ENCODE results near the gene GRXCR2.
A peak's percentile ranks its signal among the peaks of the same experiment; 100 is the strongest.

Gene GRXCR2

DNA sequence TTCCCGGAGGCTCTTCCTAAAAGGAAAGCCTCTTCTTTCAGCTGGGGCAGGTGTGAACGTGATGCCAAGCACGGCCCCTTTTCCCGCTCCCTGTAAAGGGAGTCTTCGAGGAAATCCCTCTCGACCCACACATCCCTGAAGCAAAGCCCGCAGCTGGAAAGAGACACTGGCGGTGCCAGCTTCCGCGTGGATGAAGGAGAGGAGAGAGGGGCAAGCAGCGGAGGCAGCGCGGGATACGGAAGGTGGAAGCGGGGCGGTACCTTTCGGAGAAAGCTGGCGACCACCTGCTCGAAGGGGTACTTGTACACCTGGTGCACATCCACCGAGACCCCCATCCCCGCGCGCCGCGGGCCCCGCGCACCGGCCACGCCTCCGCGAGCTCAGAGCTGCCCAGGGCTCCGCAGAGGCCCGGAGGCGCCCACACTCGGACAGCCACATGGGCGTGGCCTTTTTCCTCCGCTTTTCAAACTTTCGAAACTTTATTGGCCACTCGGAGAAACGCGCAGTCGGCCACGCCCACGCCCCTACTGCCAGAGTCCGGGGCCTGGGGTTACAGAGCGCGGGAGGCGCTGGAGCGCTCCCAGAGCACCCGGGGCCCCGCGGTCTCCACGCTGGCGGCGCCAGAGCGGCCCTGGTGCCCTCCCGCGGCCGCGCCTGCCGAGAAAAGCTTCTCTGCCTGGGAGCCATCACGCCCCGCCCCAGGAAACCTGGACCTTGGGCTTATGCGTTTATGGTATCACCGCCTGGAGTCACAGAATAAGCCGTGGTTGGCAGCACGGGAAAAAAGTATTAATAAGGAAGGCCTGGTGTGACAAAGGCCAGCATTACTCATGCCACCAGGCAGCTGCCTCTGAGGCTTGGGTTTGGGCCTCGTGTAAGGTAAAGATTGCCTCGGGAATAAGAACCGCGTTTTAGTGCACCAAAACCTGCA is 37.6 kb downstream of the GRXCR2 start, which contains the start of gene PRELID2:
Gene PRELID2, minus strand, starts transcription at position 426 of the 931 bp plus-strand sequence. Its CDS starts 91 bp downstream, at position 335.
- DNase-seq, result peak in 3 of 4 experiments; percentile 3 to 5 (median 5)

DNA sequence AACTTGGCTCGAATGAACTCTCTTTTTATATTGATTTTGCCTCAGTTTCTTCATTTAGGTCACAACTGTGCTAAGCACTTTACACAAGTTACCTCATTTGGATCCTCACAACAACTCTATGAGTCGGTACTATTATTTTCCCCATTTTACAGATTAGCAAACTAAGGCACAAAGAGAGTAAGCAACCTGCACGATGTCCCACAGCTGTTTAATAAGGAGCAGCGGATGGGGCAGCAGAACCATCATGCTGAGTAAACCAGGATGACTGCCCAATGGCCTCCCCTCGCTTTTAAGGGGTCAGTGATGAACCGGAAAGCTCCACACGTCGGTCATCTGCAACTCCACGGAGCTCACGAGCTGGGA is 38.3 kb downstream of the GRXCR2 start:
- no peak for DNase-seq

DNA sequence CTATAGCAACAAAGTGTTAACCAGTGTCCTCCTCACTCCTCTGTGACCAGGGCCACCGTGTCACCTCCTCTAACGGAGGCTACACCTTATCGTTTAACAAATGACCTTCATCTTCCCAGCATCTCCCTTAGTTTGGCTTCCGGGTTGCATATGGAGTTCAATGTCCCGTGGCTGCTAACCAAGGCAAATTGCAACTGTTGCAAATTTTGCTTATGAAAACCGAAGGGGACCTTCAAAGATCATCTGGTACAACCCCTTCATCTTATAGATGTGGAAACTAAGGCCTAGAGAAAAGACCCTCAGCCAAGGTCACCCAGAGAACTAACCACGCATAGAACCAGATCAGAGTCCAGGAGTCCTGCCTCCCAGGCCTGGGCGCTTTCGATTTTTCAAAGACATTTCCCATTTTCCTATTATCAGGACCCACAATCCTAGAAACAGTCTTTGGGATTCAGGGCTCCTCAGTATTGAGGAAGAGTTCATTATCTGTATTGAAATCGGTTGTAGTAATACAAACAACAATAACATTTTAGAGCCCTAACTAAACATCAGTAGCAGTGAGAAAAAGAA is 39.1 kb downstream of the GRXCR2 start:
- DNase-seq, result no peak

DNA sequence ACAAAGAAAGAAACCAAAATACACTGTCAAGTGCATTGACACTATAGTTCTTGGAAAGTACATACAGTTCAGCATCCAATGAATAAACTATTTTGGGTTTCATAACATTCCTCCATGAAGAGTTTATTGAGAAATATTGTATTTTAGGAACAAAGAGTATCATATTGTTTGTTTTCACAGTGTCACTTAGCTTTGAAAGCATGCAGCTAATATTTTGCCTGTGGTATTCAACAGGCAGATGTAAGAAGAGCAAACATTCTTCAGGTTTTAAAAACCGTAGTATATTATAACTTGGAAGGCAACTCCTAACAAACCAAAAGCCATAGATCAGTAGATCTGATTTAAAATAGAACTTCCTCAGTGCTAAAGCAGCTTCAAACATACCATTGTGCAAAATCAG is 42.2 kb downstream of the GRXCR2 start:
- no peak for DNase-seq

DNA sequence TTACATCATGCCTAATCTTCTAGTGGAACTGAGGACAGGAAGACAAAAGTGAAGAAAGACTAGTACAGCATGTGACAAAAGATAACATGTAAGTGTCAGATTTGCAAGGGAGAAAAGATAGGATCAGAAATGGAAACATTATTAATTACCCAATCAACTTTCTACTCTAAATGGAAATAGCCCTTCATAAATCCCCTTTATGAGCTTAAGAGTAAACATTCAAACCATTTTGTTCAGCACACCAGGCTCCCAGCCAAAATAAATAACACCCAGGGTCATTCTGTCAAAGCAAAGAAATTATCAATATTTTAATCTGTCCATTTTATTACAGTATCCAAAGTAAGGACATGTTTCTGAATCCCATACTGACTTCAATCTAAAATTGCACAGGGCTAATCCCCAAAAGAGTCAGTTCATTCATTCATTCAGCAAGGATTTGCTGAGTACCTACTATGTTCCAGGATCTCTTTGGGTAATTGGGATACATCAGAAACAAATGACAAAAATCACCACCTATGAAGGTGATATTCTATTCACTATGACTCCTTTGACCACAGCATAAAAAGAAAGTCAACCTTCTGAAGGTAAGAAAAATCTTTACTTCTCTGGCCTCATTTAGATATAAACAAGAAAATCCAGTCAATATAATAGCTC is 43.0 kb downstream of the GRXCR2 start:
- DNase-seq, result no peak

DNA sequence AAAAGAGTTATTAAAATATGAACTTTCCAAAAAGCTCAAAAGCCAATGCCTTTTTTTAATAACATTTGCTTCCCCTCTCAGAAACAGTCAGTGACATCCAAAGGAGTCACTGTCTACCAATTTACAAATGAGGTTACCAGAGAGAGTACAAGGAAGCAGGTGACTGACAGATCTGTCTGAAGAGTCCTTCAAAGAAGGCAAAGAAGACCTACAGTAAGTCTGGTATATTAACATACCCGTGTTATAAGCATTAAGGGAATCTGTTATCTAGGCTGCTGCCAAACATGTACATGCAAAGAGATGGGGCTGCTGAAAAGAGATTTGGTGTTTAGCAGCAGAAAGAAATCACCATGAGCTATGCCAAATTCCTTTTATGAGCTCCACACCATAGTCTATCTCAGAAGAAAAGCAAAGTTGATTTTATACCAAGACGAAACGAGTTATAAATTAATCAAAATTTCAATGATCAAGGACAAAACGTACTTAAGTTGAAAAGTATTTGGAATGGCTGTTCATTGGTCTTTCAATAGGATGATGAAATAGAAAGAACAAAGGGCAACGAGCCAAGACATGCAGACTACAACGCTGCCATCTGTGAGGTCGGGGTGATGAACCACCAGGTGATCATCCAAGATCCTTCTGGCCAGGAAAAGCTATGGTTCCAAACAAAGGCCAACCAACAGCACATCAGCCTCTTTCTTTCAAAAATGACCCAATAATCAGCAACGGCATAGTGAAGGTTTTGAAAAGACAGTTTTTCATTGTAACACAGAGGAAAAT is 45.7 kb downstream of the GRXCR2 start:
- DNase-seq, result no peak

DNA sequence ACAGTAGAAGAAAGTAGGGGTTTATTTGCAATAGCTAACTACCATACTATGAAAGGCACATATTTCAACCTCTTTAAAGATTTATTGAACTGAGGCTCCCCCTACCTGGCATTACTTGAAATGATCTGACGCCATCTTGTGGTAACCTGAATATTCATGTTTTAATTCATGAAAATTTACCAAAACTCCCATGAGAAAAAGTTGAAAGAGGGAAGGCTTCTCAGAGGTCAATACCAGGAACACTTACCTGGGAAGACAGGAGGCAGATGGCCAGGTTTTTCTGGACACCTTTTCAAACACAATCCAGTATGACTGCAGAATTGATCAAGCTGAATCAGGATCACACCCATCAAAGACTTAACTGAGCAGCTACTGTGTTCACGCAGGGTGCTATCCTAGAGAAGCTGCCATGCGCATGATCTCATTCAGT is 47.0 kb downstream of the GRXCR2 start:
- DNase-seq, result no peak

DNA sequence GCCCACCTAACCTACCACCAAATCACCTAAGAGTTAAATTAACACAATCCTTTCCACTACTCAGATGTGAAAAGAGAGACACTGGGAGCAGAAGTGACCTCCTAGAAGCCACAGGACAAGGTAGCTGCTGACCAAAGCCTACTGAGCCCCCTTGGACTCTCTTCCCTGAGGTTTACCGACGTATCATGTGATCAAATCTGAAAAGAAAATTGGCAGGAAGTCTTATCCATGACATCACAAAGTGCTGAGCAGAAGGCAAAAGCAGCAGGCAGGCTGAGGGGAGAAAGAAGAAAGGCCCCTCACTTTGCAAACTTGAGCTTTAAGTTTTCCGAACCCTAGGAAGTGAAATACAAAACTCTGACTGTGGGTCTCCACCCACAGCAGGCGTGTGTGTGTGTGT is 48.8 kb downstream of the GRXCR2 start:
- no peak for DNase-seq

DNA sequence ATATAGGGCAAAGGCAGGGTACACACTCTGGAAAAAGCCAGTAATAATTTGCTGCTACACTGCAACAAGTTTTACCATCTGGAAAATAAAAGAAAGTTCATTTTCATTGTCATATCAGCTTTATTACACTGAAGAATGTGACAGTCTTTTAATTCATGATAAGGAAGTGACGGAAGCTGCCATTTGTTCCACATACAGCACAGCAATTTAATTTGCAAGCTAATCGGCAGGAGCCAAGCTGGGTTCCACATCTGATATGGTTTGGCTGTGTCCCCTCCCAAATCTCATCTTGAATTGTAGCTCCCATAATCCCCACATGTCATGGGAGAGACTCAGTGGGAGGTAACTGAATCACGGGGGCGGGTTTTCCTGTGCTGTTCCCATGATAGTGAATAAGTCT is 54.2 kb downstream of the GRXCR2 start:
- no peak for DNase-seq

DNA sequence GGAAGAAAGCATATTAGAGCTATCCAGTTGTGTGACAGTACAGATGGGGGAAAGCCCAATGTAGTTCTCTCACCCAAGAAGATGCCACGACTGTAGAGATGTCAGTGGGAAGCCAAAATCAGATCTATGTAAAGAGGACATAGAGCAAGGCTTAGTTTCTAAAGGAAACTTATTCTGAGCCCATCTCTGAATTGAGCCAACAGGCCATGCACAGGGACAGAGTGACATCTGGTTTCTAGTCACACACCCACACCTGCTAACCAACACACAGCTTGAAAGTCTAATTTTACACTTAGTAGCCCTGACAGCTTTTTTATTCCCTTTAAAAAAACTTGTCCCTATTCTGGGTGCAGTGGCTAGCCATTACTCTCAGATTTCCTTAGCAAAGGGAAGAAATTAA is 59.9 kb downstream of the GRXCR2 start:
- no peak for DNase-seq

DNA sequence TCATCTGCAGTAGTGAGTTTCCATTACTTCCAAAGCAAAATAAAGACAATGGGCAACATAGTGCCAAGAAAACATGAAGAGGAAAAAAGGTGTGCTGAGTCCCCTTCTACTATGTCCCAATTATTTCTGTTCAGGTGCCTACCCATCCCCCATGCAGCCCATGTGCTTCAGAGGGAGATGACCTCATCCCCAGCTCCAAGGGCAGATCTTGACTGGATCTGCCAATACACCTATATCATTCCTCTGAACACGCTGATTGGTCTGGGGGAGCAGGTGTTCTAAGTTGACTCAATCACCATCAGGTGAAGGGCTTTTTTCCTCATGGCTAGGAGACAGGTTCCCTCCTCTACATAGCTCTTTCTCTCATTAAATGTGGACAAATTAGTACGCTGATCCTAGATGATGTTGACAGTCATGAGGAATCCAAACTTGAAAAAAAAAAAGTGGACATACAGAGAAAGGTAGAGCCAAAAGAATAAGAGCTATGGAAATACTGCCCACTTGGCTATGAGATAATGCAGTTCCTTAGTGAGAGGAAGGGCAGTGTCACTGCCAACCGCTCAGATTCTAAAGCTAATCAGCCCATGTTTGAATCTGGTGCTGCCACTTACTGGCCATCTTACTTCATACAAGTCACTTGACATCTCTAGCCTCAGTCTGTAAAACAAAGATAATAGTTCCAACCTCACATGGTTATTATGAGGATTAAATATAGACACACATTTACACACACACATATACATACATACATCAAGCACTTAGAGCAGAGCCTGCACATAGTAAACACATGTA is 60.8 kb downstream of the GRXCR2 start:
- no peak for DNase-seq

Data from activated CD4-positive, CD25-positive, alpha-beta regulatory T cell (primary cell).